HG03139 (cell line): ENCODE results near the gene NAA15.
A peak's percentile ranks its signal among the peaks of the same experiment; 100 is the strongest.
"Not testable (repeated sequence)": the region's sequence is repeated elsewhere in the genome, so short reads cannot be mapped to it uniquely, and the experiment has no call there.

Experiments
- ATAC-seq: cut with Tn5 transposase; IDR thresholded peaks from one replicate; pipeline ENCODE4 v1.9.1; 2021; ENCODE audit not compliant: unreplicated experiment

Gene NAA15

GRCh38 chr4:139337612-139338011 is 36.3 kb downstream of the NAA15 start:
- ATAC-seq = no peak

- no peak for ATAC-seq
These were observed 60.0 kb downstream of the NAA15 start for GRCh38 chr4:139361301-139361700.

- ATAC-seq = no peak
These were observed 66.3 kb downstream of the NAA15 start for GRCh38 chr4:139367421-139368090.

- ATAC-seq = no peak
These were observed 67.7 kb downstream of the NAA15 start for GRCh38 chr4:139368998-139369397.

- no peak for ATAC-seq
These were observed 72.9 kb downstream of the NAA15 start for GRCh38 chr4:139374251-139374650.

GRCh38 chr4:139386421-139386820 is 85.1 kb downstream of the NAA15 start:
- ATAC-seq = no peak

- no peak for ATAC-seq
These were observed 87.8 kb downstream of the NAA15 start for GRCh38 chr4:139389102-139389501.

- no peak for ATAC-seq
These were observed 88.7 kb downstream of the NAA15 start for GRCh38 chr4:139389991-139390390.

- ATAC-seq = no peak
These were observed 90.4 kb downstream of the NAA15 start for GRCh38 chr4:139391731-139392130.

GRCh38 chr4:139392797-139393196 is 91.5 kb downstream of the NAA15 start:
- no peak for ATAC-seq

- ATAC-seq = no peak
These were observed 100.1 kb downstream of the NAA15 start for GRCh38 chr4:139401368-139401767.

- no peak for ATAC-seq
These were observed 101.1 kb downstream of the NAA15 start for GRCh38 chr4:139402436-139402835.

GRCh38 chr4:139403462-139403861 is 102.2 kb downstream of the NAA15 start:
- ATAC-seq = no peak

- no peak for ATAC-seq
These were observed 109.0 kb downstream of the NAA15 start for GRCh38 chr4:139410312-139410711.

GRCh38 chr4:139414671-139415210 is 113.4 kb downstream of the NAA15 start:
- not testable (repeated sequence) for ATAC-seq

GRCh38 chr4:139416073-139416673 is 114.9 kb downstream of the NAA15 start:
- ATAC-seq = no peak

GRCh38 chr4:139419388-139419914 is 118.1 kb downstream of the NAA15 start:
- ATAC-seq = peak; percentile 76

GRCh38 chr4:139420652-139421051 is 119.3 kb downstream of the NAA15 start:
- no peak for ATAC-seq

- no peak for ATAC-seq
These were observed 134.8 kb downstream of the NAA15 start for GRCh38 chr4:139436122-139436521.

GRCh38 chr4:139438141-139438540 is 136.8 kb downstream of the NAA15 start:
- ATAC-seq = no peak

- ATAC-seq = no peak
These were observed 139.7 kb downstream of the NAA15 start for GRCh38 chr4:139441029-139441428.

GRCh38 chr4:139443661-139444060 is 142.4 kb downstream of the NAA15 start:
- ATAC-seq = no peak
